Muscle layer of colon (tissue), 2 donors: Measurements from ENCODE around the gene FLNA.

Experiments used
- H3K27ac ChIP-seq: one replicate; pipeline ENCODE4 v1.7.0; 2013; ENCODE audit warnings: low read depth, mild to moderate bottlenecking, low read length, moderate library complexity
- H3K27me3 ChIP-seq, 2 donors: one replicate each; pipeline ENCODE4 v1.7.0; 2013; ENCODE audit warnings: low read length in 2 of 2, mild to moderate bottlenecking in 2 of 2; ENCODE audit not compliant: insufficient read depth in 2 of 2, control insufficient read depth in 1 of 2
- H3K36me3 ChIP-seq: one replicate; pipeline ENCODE4 v1.7.0; 2013; ENCODE audit warnings: mild to moderate bottlenecking, low read length; ENCODE audit not compliant: insufficient read depth
- H3K4me1 ChIP-seq: one replicate; pipeline ENCODE4 v1.7.0; 2013; ENCODE audit warnings: mild to moderate bottlenecking, low read length; ENCODE audit not compliant: insufficient read depth
- H3K4me3 ChIP-seq, 2 donors: one replicate each; pipeline ENCODE4 v1.7.0; 2013; ENCODE audit warnings: low read length in 2 of 2, low read depth in 1 of 2, mild to moderate bottlenecking in 1 of 2, moderate library complexity in 1 of 2
- H3K9ac ChIP-seq: one replicate; pipeline ENCODE4 v1.7.0; 2013; ENCODE audit warnings: low read length
- H3K9me3 ChIP-seq: one replicate; pipeline ENCODE4 v1.7.0; 2013; ENCODE audit warnings: mild to moderate bottlenecking, low read length
- donor health status: abdominal sarcoma.
- donor health status: Adenocarcinoma of cecum.

The FLNA gene

DNA sequence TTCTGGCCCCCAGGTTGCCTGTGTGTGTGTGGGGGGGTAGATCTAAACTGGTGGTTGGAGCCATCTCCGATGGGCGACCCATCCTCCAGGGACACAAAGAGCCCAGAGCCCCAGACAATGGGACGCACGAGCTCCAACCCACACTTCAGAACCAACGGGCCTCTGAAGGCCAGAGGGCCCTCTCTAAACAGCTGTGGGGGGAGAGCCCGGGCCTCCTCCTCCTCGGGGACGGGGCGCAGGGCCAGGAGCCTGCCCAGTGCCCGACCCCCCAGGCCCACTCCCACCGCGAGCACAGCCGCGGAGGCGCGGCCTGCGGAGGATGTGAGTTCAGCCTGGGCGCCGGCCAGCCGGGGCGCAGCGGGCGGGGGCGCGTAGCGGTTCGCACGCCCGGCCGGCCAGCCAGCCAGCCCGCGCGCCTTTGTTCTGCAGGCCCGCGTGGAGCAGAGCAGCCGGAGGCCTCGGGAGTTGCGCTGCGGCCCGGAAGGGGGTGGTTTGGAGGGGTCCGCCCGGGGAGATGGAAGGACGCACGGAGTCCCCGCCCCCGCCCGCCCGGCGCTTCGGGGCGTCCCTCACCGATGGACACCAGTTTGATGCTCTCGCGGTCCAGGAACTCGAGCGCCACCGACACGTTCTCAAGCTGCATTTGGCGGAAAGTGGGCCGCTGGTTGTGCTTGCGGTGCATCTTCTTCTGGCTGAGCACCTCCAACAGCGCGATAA lies 4.0 kb downstream of the FLNA start:
- Histone ChIP-seq H3K36me3 (peaks cover 34% of the 10 kb centered on the region), H3K4me1 (peaks cover 30% of the 10 kb centered on the region), H3K9me3 (no peaks in the 10 kb centered on the region), H3K27ac (peak overlapping the region; percentile 84), H3K27me3 (peaks cover 0 to 4% of the 10 kb centered on the region in 2 donors), H3K4me3 (peak overlapping the region; percentile 60 to 73), H3K9ac (peak overlapping the region; percentile 83)

DNA sequence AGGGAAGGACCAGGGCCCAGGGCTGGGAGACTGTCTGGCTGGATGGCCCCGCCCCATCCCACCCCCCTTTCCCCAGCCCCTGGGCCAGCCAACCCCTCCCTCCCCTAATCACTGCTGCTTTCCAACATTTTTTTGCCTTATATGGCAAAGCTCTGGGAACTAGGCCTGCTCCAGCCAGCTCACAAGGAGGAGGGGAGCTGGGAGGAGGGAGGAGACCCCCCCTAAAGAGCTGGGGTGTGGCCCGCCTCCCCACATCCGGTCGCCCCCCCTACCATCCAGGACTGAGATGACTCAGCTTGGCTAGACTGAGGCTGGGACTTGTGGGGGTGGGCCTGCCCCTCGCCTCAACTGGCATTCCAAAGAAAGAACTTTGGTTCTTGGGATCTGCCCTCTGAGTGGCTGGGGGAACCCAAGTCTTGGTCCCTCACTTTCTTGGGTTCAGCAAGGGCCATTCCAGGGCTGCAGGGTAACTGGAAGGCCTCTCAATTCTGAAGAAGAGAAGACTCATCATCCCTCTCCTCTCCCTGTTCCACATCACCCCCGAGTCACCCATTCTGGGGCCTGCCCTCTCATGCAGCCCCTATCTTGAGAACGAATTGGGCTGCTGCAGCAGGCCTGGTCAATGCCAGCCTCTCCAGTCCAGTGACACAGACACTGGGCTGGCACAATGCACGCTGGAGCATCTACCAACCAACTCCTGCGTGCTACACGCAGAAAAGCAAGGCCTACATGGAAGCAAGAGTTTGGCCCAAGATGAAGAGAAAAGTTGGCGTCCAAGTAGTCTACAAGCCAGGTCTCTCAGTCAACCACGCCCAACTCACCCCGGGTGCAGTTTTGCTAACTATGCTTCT lies 4.8 kb downstream of the FLNA start:
- H3K9me3 ChIP-seq, result no peaks in the 10 kb centered on the region
- peak overlapping the region; percentile 83 for H3K9ac ChIP-seq
- H3K36me3 ChIP-seq, result peaks cover 41% of the 10 kb centered on the region
- H3K27me3 ChIP-seq, result peaks cover 0 to 4% of the 10 kb centered on the region in 2 donors
- H3K27ac ChIP-seq, result peak overlapping the region; percentile 84
- H3K4me1 ChIP-seq, result peaks cover 31% of the 10 kb centered on the region
- H3K4me3 ChIP-seq, result peak overlapping the region; percentile 60 to 73

DNA sequence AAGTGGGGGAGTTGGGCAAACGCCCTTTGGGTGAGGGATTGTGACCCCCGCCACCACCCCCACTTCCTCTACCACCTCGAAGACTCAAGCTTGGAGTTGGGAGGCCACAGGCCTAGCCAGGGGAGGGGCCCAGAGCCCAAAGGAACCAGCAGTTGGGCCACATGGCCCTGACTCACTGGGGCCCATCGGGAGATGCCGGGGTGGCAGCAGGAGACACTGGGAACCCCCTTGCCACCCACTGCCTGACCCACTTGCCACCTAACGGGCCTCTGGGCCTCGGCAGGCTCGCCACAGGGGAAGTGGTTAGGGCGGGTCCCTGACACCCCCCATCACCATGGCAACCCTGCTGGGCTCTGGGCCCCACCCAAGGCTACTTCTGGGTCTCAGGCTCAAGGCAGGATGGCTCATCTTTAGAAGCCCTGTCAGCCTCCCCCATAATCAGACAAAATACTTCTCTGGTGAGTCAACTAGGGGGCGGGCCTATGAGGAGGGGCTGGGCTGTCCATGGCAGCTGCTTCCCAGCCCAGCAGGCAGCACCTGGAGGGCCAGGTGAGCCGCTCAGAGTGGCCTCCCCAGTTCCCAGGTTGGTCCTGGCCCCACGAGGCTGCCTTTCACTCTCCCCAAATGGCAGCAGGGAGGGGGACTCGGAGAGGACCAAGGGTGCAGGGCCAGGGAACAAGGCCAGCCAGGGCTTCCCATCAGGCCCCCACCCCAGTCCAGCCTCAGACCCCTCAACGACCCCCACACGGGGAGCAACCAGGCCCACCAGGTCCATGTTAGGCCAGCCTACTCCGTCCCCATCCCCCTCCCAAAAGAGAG lies 5.6 kb downstream of the FLNA start:
- Histone ChIP-seq H3K4me1 (peaks cover 31% of the 10 kb centered on the region), H3K36me3 (peaks cover 46% of the 10 kb centered on the region), H3K27me3 (peaks cover 0 to 4% of the 10 kb centered on the region in 2 donors), H3K9me3 (no peaks in the 10 kb centered on the region), H3K27ac (peak overlapping the region; percentile 84), H3K9ac (peak overlapping the region; percentile 85), H3K4me3 (peak overlapping the region; percentile 52 to 63)

DNA sequence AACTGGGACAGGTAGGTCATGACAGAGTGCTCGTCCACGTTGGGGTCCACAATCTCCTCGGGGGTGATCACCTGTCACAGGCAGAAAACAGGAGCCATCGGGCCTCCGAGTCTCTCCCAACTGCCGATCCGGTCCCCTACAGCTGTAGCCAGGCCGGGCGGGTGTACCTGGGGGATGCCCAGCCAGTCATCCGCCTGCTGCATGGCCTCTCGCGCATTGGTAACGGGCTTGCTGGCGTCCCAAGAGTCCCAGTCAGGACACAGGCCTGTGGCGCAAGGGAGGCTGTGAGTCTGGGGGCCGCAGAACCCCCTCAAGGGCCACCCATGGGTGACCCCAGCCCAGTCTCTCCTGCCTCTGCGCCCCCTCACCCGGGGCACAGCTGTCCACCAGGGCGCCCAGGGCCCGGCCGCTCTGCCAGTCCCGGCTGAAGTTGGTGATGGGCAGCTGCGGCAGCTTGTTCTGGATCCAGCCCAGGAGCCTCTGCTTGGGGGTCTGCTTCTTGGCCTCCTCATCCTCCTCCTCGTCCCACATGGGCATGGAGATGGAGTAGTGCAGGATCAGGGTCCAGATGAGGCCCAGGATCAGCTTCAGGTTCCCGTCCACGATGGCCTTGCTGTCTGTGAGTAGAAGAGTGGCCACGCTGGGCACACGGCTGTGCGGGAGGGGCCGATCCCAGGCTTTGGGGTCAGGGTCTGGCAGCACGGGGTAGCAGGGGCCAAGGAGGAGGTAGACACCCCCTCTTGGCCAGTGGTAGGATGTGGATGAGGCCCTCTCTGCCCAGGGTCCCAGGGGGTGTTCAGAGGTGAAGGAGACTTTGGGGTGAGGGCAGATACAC lies 6.7 kb downstream of the FLNA start:
- Histone ChIP-seq H3K4me1 (peaks cover 31% of the 10 kb centered on the region), H3K4me3 (peak overlapping the region; percentile 52 to 63), H3K9ac (peak overlapping the region; percentile 85), H3K27ac (peak overlapping the region; percentile 84), H3K36me3 (peaks cover 54% of the 10 kb centered on the region), H3K9me3 (no peaks in the 10 kb centered on the region), H3K27me3 (peaks cover 0 to 4% of the 10 kb centered on the region in 2 donors)

DNA sequence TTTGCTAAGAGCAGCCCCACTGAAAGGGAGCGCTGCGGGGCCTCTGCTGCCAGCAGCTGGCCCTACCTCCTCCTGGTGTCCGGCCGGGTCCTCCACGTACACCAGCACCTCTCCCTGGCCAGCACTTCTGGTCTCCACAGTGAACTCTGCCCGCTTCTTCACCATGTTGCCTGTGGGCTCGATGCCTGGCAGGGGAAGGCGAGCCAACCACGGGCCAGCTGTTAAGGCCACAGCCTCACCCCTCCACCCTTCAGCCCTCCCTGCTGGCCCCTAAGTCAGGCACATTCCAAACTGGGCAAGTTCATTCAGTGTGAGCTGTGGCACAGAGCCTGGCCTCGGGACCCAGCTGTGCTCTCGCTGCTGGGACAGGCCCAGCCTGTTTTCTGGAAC lies 7.8 kb downstream of the FLNA start:
- Histone ChIP-seq H3K36me3 (peaks cover 64% of the 10 kb centered on the region), H3K27me3 (no peaks in the 10 kb centered on the region), H3K4me1 (peaks cover 31% of the 10 kb centered on the region), H3K4me3 (peak overlapping the region in 1 of 2 donors; percentile 63), H3K27ac (peak overlapping the region; percentile 84), H3K9me3 (no peaks in the 10 kb centered on the region), H3K9ac (peak overlapping the region; percentile 85)

DNA sequence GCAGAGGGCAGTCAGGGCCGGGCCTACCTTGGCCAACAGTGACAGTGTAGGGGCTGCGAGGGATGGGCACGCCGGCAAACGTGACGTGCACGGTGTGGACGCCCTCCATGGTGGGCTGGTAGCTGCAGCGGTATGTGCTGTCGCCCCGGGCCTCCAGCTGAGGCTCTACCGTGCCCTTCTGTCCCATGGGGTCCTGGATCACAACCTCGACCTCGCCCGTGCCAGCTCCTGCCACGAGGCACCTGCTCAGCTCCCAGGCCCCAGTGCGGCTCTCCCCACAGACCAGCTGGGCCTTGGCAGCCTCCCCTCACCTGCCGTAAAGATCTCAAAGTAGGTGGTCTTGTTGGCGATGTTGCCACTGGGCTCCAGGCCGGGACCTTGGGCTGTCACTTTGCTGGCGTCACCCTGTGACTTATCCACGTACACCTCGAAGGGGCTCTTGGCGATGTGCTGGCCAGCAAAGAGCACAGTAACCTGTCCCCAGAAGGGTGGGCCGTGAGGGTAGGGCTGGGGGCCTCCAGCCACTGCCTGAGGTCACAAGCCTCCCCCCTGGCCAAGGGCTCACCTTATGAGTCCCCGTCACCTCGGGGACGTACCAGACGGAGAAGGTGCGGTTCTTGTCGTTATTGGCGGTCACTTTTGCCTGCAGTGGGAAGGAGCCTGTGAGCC lies 8.3 kb downstream of the FLNA start:
- H3K27ac ChIP-seq, result peak overlapping the region; percentile 84
- H3K4me3 ChIP-seq, result peak overlapping the region in 1 of 2 donors; percentile 63
- no peaks in the 10 kb centered on the region for H3K9me3 ChIP-seq
- peak overlapping the region; percentile 85 for H3K9ac ChIP-seq
- peaks cover 69% of the 10 kb centered on the region for H3K36me3 ChIP-seq
- peaks cover 31% of the 10 kb centered on the region for H3K4me1 ChIP-seq
- H3K27me3 ChIP-seq, result no peaks in the 10 kb centered on the region

DNA sequence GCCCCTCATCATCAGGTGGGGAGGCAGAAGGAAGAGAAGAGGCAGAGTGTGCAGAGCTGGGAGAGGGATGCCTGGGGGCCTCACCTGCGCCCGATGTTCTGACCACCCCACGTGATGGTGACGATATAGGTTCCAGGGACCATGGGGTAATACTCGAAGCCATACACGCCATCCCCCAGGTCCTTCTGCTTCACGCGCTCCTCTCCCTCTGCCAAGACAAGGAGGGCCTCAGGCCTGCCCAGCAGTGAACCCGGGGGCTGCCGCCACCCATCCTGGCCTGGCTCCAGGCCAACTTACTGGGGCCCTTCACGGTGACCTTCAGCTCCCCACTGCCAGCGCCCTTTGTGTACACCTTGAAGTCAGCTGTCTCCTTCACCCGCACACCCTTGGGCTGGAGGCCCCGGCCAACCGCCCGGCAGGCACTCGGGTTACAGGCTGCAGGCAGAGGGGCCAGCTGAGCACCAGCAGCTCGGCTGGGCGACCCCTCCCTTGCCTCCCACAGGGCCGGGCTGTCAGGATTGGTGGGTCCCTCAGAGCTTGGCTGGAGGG lies 9.3 kb downstream of the FLNA start:
- peak overlapping the region; percentile 64 for H3K27ac ChIP-seq
- H3K27me3 ChIP-seq, result no peaks in the 10 kb centered on the region
- no peak overlapping the region for H3K9ac ChIP-seq
- no peak overlapping the region for H3K4me3 ChIP-seq
- no peaks in the 10 kb centered on the region for H3K9me3 ChIP-seq
- H3K36me3 ChIP-seq, result peaks cover 75% of the 10 kb centered on the region
- peaks cover 31% of the 10 kb centered on the region for H3K4me1 ChIP-seq

DNA sequence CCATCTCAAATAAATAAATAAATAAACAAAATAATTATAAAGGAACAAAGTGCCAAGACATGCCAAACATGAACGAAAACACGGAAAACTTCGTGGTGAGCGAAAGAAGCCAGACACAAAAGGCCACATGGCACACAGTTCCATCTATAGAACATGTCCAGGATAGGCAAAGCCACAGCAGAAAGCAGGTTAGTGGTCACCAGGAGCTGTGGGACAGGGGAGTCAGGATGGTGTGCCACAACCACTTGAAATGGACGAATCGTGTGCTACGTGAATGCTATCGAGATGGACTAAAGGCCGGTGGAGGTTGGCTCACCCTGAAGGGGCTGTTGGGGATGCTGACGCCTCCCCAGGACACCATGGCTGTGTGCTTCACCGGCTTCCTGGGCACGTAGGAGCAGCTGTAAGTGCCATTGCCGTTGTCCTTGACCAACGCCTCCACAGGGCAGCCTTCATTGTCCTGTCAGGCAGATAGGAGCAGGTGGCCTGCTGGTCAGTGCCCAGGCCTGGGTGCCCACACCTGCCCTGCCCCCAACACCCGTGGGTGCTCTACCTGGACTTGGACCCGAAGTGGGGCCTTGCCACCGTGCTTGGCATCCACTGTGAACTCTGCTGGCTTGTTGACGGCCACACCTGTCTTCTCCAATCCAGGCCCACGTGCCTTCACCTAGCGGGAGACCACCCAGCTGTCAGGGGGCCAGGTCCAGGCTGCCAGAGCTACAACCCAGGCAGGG lies 10.6 kb downstream of the FLNA start:
- no peak overlapping the region for H3K9ac ChIP-seq
- H3K36me3 ChIP-seq, result peaks cover 84% of the 10 kb centered on the region
- H3K4me3 ChIP-seq, result no peak overlapping the region
- no peaks in the 10 kb centered on the region for H3K9me3 ChIP-seq
- H3K27ac ChIP-seq, result peak overlapping the region; percentile 64
- H3K4me1 ChIP-seq, result peaks cover 31% of the 10 kb centered on the region
- no peaks in the 10 kb centered on the region for H3K27me3 ChIP-seq

DNA sequence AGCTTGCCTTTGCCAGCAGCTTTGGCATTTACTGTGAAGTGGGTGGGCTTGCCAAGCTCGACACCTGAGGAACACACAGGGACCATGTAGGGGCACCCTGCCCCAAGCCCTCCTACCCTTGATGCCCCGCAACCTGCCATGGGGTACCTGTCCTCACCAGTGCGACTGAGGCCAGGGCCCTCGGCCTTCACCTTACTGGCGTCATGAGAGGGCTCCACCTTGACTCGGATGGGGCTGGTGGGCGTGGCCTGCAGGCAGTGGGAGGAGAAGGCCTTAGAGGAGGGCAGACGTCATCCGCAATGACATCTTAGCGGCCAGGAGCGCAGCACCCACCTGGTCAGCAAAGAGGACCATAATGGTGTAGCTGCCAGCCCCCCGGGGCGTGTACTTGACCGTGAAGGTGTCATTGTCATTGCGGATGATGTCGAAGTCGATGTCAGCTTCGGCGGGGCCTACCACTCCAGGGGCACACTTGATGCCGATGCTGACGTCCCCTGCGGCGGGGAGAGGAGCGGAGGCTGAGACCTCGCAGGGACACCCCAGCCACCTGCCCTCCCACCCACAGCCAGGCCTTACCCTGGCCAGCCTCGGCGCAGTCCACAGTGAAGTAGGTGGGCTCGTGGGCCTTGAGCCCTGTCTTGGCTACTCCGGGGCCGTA lies 12.2 kb downstream of the FLNA start:
- no peak overlapping the region for H3K9ac ChIP-seq
- no peaks in the 10 kb centered on the region for H3K9me3 ChIP-seq
- peaks cover 89% of the 10 kb centered on the region for H3K36me3 ChIP-seq
- no peaks in the 10 kb centered on the region for H3K27me3 ChIP-seq
- peak overlapping the region; percentile 12 for H3K27ac ChIP-seq
- no peak overlapping the region for H3K4me3 ChIP-seq
- H3K4me1 ChIP-seq, result peaks cover 24% of the 10 kb centered on the region
